SK-N-SH treated with all-trans-retinoic acid at 6 μM for 48 hours (cell line): ENCODE measurements around the gene SDC3.
A peak's percentile ranks its signal among the peaks of the same experiment; 100 is the strongest.

Experiments used
- ATAC-seq: fragments of 200-7000 bp; cut with Tn5 transposase; 3 replicates; pipeline ENCODE4 v1.9.1; 2020; ENCODE audit warnings: mild to moderate bottlenecking, moderate library complexity
- ARNTL ChIP-seq: fragments of 450-650 bp; formaldehyde crosslinking; IDR thresholded peaks from 2 replicates; pipeline ENCODE4 v1.5.0; 2020; ENCODE audit warnings: low read depth, mild to moderate bottlenecking, moderate library complexity, borderline replicate concordance
- BACH2 ChIP-seq: fragments of 250-450 bp; sonication (Bioruptor Pico); IDR thresholded peaks from 2 replicates; pipeline ENCODE4 v1.9.0; 2021; ENCODE audit warnings: mild to moderate bottlenecking, borderline replicate concordance
- CREB5 ChIP-seq: fragments of 250-450 bp; sonication (Bioruptor Pico); IDR thresholded peaks from 2 replicates; pipeline ENCODE4 v1.5.1; 2020; ENCODE audit warnings: low read depth, mild to moderate bottlenecking, moderate library complexity
- CSRNP3 ChIP-seq: fragments of 250-450 bp; sonication (Bioruptor Pico); IDR thresholded peaks from 2 replicates; pipeline ENCODE4 v1.5.1; 2021; ENCODE audit warnings: mild to moderate bottlenecking, moderate library complexity
- ISL1 ChIP-seq: fragments of 250-450 bp; sonication (Bioruptor Pico); IDR thresholded peaks from 2 replicates; pipeline ENCODE4 v2.1.2; 2022; ENCODE audit warnings: mild to moderate bottlenecking, moderate library complexity
- OSR1 ChIP-seq: fragments of 250-450 bp; sonication (Bioruptor Pico); IDR thresholded peaks from 2 replicates; pipeline ENCODE4 v1.8.0; 2022; ENCODE audit warnings: moderate library complexity, mild to moderate bottlenecking, inconsistent platforms
- PATZ1 ChIP-seq: fragments of 250-450 bp; sonication (Bioruptor Pico); IDR thresholded peaks from 2 replicates; pipeline ENCODE4 v1.8.0; 2020; ENCODE audit warnings: mild to moderate bottlenecking, moderate library complexity, borderline replicate concordance
- POU6F1 ChIP-seq: fragments of 250-450 bp; sonication (Bioruptor Pico); IDR thresholded peaks from 2 replicates; pipeline ENCODE4 v1.8.0; 2021; ENCODE audit warnings: low read depth, mild to moderate bottlenecking, moderate library complexity, borderline replicate concordance
- RARB ChIP-seq: fragments of 250-450 bp; sonication (Bioruptor Pico); IDR thresholded peaks from 2 replicates; pipeline ENCODE4 v1.8.0; 2021; ENCODE audit warnings: mild to moderate bottlenecking, moderate library complexity
- SNAI2 ChIP-seq: fragments of 250-450 bp; sonication (Bioruptor Pico); IDR thresholded peaks from 2 replicates; pipeline ENCODE4 v1.5.0; 2020; ENCODE audit warnings: mild to moderate bottlenecking, moderate library complexity
- TCF4 ChIP-seq: fragments of 250-450 bp; sonication (Bioruptor Pico); IDR thresholded peaks from 2 replicates; pipeline ENCODE4 v1.8.0; 2021; ENCODE audit warnings: mild to moderate bottlenecking, moderate library complexity, borderline replicate concordance
- TOX ChIP-seq: fragments of 250-450 bp; sonication (Bioruptor Pico); IDR thresholded peaks from 2 replicates; pipeline ENCODE4 v1.8.0; 2021; ENCODE audit warnings: mild to moderate bottlenecking, moderate library complexity, borderline replicate concordance
- ZC3H10 ChIP-seq: fragments of 250-450 bp; sonication (Bioruptor Pico); IDR thresholded peaks from 2 replicates; pipeline ENCODE4 v1.5.1; 2021; ENCODE audit warnings: mild to moderate bottlenecking, moderate library complexity
- ZFP30 ChIP-seq: fragments of 450-650 bp; formaldehyde crosslinking; IDR thresholded peaks from 2 replicates; pipeline ENCODE4 v1.5.0; 2022; ENCODE audit warnings: mild to moderate bottlenecking, moderate library complexity
- ZNF565 ChIP-seq: fragments of 450-650 bp; formaldehyde crosslinking; conservative IDR thresholded peaks from 2 replicates; pipeline ENCODE4 v1.5.0; 2020; ENCODE audit warnings: low read depth, mild to moderate bottlenecking, moderate library complexity
- ZNF70 ChIP-seq: fragments of 450-650 bp; formaldehyde crosslinking; IDR thresholded peaks from 2 replicates; pipeline ENCODE4 v1.5.0; 2020; ENCODE audit warnings: mild to moderate bottlenecking, moderate library complexity

Gene SDC3

GRCh38 chr1:30823969-30824735 lies 84.4 kb downstream of the SDC3 start:
- ATAC-seq = peak; percentile 95
- no peak for TF ChIP-seq OSR1 (CRISPR knock-in tag)
- no peak for TF ChIP-seq TCF4 (CRISPR knock-in tag)
- TF ChIP-seq ZNF70 (CRISPR knock-in tag) = no peak
- TF ChIP-seq CSRNP3 (CRISPR knock-in tag) = no peak
- no peak for TF ChIP-seq ZFP30 (CRISPR knock-in tag)
- no peak for TF ChIP-seq PATZ1 (CRISPR knock-in tag)
- TF ChIP-seq CREB5 (CRISPR knock-in tag) = no peak
- TF ChIP-seq ZNF565 = no peak

- peak; percentile 1 for ATAC-seq
- TF ChIP-seq RARB (CRISPR knock-in tag) (no peak), ZFP30 (CRISPR knock-in tag) (no peak), CSRNP3 (CRISPR knock-in tag) (no peak), CREB5 (CRISPR knock-in tag) (no peak), BACH2 (CRISPR knock-in tag) (no peak), POU6F1 (CRISPR knock-in tag) (no peak), ZC3H10 (no peak), OSR1 (CRISPR knock-in tag) (no peak), ARNTL (CRISPR knock-in tag) (no peak), TOX (CRISPR knock-in tag) (no peak), PATZ1 (CRISPR knock-in tag) (no peak), ISL1 (CRISPR knock-in tag) (no peak)
These were observed 85.0 kb downstream of the SDC3 start for GRCh38 chr1:30823627-30823968.

GRCh38 chr1:30822966-30823581 lies 85.5 kb downstream of the SDC3 start:
- ATAC-seq = no peak
- TF ChIP-seq CSRNP3 (CRISPR knock-in tag) (no peak), SNAI2 (no peak)
